Measurements from ENCODE around the gene RAB15.
A peak's percentile ranks its signal among the peaks of the same experiment; 100 is the strongest.

Gene RAB15

GRCh38 chr14:64990296-64990695 lies 18.2 kb upstream of the RAB15 start:
- DNase-seq (ENCODE audit: low read depth) = no peak

GRCh38 chr14:64987438-64987767 lies 15.3 kb upstream of the RAB15 start:
- no peak for DNase-seq (ENCODE audit: low read depth)

DNA sequence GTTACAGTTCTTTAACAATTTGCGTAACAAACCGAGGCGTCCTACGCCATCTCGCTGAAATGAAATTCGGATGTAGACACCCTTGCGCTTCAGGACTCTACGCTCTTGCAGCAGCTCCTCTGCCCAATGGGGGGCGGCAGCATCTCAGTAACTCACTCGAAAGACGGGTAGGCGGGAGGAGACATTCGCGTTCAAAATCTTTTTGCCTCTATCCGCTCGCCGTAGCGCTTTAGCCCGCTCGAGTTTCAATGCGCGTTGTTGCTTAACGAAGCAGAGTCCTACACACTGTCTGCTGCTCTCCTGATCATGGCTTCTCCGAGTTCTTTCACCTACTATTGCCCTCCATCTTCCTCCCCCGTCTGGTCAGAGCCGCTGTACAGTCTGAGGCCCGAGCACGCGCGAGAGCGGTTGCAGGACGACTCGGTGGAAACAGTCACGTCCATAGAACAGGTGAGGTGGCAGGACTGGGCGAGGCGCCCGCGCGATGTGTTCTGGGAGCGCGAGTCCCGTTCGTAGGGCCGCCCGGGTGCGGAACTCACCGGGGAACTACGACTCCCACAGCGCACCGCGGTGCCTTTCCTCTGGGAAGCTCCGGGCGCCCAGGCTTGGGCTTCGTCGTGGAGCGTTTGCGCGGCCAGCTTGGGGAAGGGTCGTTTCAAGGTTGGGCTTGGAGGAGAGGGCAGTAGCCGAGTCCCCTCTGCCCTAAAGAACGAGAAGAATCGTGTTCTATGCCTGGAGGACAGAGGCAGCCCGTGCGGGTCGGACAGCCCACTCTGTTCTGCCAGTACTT lies 14.7 kb upstream of the RAB15 start, which contains the start of gene FNTB:
TSS of gene FNTB (plus strand) at position 248 of the 790 bp plus-strand sequence. CDS start at position 307, 59 bp downstream.
- peak; percentile 92 for DNase-seq (ENCODE audit: low read depth)

- peak; percentile 63 for DNase-seq (ENCODE audit: low read depth)
Measured at GRCh38 chr14:64983439-64984310, 11.5 kb upstream of the RAB15 start.

GRCh38 chr14:64979336-64980074 lies 7.4 kb upstream of the RAB15 start:
- DNase-seq (ENCODE audit: low read depth) = no peak

DNA sequence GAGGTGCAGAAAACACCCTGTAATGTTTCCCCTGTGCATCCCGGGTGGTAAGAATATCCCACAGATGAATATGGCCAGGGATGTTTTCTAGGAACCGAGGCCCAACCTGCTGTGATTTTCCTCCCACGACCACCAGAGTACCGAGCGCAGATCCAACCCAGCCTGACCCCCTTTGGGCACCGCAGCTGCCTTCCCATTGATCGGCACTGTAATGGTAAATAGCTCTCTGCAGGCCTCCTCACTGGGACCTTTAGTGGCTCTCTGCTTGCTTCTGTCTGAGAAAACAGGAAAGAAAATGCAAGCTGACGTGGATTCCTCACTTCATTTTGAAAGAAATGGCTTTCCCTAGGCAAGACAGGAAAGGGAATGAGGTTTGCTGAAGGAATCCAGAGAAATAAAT lies 2.4 kb upstream of the RAB15 start:
- DNase-seq (ENCODE audit: low read depth) = no peak

DNA sequence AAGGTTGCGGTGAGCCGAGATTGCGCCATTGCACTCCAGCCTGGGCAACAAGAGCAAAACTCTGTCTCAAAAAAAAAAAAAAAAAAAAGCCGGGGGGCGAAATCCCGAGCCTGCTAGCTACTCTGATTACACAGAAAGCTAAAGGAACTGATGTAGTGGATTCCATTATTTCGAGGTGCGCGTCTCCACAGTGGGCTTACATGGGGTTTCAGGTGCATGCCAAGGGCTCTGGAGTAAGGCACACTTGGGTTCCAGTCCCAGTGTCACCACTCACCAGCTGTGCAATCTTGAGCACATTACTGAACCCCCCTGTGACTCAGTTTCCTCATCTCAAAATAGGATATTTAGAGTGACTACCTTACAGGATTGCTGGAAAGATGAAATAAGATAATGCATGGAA lies 1.7 kb upstream of the RAB15 start:
- DNase-seq (ENCODE audit: low read depth) = no peak

DNA sequence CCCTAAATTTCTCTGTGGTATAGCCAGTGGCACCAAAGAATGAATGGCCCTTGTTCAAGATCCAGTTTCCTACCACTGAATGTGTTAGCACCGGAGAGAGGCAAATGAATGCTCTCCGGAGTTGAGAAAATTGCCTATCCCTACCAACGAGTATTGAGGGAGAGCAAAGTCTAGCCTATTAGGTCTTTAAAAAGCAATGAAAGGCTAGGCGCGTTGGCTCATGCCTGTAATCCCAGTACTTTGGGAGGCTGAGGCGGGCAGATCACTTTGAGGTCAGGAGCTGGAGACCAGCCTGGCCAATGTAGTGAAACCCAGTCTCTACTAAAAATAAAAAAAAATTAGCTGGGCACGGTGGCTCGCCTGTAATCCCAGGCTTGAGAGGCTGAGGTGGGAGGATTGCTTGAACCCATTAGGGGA lies 898 bp upstream of the RAB15 start:
- no peak for DNase-seq (ENCODE audit: low read depth)

DNA sequence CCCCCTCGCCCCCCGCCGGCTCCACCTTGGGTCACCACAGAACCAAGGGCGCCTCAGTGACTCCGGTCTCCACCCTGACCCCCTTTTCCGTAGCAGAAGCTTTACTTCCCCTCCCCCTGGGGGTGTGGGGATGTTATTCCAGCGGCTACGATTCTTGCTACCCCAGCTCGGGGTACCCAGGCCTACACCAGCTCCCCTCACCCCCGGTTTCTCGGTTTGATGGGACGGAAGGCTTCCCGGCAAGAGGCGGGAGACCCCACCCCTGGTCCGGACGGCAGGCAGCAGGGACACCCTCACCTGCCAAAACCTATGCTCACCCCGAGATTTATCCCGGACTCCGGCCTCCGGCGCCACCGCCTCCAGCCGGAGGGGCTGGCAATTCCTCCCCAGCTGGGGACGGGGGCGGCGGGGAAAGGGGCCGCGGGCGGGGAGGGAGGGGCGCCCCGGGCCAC lies 619 bp downstream of the RAB15 start:
- DNase-seq (ENCODE audit: low read depth) = no peak

- DNase-seq (ENCODE audit: low read depth) = no peak
Measured at GRCh38 chr14:64970776-64971477, 1.2 kb downstream of the RAB15 start.

DNA sequence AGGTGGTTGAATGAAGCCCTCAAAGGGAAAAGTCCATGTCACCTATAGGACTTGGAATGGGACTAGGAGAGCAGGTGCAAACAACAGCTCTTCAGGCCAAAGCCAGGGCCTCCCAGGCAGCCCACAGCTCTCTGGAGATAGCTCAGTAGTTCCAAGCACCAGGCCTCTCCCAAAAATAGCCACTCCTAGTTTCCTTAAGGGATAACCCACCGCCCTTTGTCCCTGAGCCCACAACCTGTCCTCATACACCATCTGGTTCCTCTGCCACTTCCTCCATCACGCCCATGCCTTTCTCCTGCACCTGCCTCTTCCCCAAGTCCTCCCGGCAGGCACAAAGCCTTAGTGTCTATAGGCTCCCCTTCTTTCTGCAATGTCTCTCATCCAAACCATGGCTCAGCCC lies 2.1 kb downstream of the RAB15 start:
- no peak for DNase-seq (ENCODE audit: low read depth)

GRCh38 chr14:64968651-64969050 lies 3.5 kb downstream of the RAB15 start:
- no peak for DNase-seq (ENCODE audit: low read depth)

DNA sequence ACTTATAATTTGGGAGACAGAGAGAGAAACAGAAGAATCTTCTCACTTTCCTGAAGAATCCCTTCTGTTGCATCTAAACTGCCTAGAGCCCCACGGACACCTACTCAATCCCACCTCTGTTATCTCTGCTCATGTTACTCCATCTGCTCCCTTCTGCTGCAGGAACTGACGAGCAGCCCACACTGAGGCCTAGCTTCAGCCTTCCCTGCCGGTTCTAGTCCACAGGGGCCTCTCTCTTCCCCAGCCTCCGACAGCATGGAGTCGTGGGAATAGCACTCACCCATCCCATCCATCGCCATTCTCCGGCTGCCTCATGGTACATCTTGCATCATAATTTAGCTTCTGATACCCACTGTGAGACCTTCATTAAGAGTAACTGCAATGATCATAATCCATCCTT lies 4.0 kb downstream of the RAB15 start:
- no peak for DNase-seq (ENCODE audit: low read depth)

DNA sequence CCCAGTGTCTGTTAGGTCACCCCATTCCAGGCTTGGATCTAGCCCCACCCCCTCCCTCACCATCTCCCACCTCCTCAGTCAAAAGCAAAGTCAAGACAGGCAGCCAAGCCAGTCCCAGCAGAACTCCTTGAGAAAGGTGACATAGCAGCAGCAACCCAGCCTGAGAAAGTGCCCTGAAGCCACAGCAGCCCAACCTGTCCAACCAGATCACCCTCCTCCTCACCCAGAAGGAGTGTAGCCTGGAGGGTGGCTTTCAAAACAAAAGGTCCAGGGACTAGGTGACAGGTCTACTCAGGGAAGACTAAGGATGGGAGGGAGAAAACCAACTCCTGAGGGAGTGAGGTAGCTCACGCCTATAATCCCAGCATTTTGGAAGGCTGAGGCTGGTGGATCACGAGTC lies 5.2 kb downstream of the RAB15 start:
- no peak for DNase-seq (ENCODE audit: low read depth)

DNA sequence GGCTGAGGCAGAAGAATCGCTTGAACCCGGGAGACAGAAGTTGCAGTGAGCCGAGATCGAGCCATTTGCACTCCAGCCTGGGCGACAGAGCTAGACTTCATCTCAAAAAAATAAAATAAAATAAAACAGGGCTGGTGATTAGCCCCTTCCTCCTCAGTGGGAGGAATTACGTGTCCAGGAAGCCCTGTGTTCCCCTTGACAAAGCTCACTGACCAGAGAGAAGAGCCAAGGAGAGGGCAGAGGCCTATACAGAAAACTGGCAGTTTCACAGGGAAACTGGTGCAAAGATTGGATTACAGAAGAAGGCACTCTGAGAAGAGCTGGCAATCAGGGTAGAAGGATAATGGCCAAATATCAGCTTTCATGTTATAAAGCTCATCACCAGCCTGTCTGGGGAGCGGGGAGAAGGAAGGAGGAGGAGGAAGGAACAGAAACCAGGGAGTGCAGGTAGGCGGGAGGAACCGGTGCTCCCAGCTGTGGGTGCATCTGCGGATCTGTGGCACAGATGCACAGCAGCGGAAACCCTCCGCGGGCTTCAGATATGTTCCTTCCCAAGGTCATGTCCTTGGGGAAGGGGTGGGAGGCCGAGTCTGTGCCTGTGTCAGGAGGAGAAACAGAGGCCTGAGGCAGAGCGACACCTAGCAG lies 6.7 kb downstream of the RAB15 start:
- DNase-seq (ENCODE audit: low read depth) = no peak

DNA sequence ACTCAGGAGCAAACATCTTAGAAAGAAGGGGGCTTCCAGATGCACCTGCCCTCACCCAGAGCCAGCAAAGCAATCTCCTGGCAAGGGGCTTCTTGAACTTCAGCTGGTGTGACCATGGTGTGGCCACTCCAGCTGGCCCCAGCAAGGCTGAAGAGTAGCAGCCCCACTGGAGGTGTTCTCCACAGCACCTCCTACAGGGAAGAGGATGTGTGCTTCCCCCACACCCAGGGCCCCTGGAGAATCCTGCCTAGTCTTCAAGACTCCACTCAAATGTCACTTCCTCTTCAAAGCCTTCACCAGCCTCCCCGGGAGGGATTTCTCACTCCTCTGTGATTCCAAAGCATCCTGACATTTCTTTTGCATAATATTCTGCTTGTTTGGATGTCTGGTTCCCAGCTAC lies 8.5 kb downstream of the RAB15 start:
- no peak for DNase-seq (ENCODE audit: low read depth)

DNA sequence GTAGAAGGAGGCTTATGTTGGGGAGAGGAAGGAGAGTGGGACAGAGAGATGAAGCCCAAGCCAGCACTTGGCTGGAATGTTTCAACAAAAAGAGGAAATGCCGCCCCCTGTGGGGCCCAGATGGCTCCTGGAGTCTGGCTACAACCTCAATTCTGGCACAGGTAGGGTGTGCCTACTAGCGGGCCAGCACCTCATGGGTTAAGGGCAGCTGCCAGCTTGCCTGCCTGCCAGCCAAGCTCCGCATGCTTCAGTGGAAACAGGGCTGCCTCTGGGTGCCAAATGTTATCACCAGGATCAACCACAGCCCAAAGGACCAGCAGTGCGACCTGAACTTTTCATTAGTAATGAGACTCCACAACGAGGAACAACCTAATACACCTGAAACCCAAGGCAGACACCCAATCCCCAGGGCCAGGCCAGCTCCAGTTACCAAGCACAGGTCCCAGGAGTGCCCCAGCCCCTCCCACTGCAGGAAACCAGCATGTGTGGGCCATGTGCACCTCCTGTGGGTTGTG lies 11.3 kb downstream of the RAB15 start:
- DNase-seq (ENCODE audit: low read depth) = no peak

GRCh38 chr14:64958743-64959142 lies 13.4 kb downstream of the RAB15 start:
- no peak for DNase-seq (ENCODE audit: low read depth)

- no peak for DNase-seq (ENCODE audit: low read depth)
Measured at GRCh38 chr14:64958201-64958600, 13.9 kb downstream of the RAB15 start.

DNA sequence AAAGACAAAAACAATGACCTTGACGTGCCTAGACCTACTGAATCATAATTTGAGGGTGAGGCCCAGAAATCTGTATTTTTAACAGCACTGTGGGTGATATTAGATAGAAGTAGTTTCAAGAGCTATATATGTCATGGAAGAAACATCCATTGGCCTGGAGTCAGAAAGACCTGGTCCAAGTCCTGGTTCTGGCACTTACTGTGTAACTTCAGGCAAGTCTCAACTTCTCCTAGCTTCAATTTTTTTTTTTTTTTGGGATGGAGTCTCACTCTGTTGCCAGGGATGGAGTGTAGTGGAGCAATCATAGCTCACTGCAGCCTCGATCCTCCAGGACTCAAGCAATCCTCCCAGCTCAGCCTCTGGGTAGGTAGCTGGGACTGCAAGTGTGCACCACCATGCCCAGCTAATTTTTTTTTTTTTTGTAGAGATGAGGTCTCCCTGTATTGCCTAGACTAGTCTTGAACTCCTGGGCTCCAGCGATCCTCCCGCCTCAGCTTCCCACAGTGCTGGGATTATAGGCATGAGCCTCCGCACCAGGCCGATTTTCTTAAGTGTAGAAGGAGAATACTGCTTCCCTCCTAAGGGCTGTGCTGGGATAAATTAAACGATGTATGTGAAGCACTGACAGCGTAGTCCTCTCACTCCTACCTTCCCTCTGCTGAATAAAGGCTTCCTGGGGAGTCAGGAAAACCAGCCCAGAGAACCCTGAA lies 15.3 kb downstream of the RAB15 start:
- DNase-seq (ENCODE audit: low read depth) = no peak

DNA sequence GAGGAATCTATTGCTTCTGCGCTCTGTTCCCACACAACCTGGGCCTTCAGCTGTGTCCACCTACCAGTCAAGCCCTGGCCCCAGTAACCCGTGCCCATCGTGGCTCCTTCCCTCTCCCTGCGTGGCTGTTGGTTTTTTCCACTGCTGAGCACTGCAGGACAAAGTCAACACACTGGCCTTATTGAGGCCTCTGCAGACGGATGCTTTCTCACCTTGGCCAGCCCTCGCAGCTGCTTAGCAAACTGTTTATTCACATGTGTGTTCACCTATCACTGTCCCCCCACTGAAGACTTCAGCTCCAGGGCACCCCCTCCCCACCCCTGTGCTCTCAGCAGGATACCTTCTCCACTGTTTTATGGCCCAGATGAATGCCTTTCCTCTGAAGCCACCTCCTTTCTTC lies 16.8 kb downstream of the RAB15 start:
- no peak for DNase-seq (ENCODE audit: low read depth)

Data from fibroblast of the conjunctiva (primary cell).